Measurements from ENCODE around the gene P2RX3. TPM values are rescaled to one million over a fixed set of nuclear protein-coding genes. Genes with fewer than 3 reads are reported as not detected.

Gene P2RX3
- total and polyA plus RNA-seq, 10 of the 15 experiments (the other 5 are each of a cell fraction or from before 2014, with no cell fraction given): 0.05 to 0.12 TPM; not detected in 8

GRCh38 chr11:57417056-57417455 is 78.9 kb downstream of the P2RX3 start:
- Histone ChIP-seq H2AFZ (ENCODE audit: control insufficient read depth, low read depth, low read length) (no peak overlapping the region), H3K4me2 (ENCODE audit: control insufficient read depth, insufficient read depth) (no peak overlapping the region), H3K27ac (ENCODE audit: control insufficient read depth, insufficient read depth) (no peak overlapping the region), H4K20me1 (ENCODE audit: control insufficient read depth, insufficient read depth) (peaks cover 3% of the 10 kb centered on the region), H3K9me3 (replicated peaks; ENCODE audit: control insufficient read depth, insufficient read depth, low read length) (no peaks in the 10 kb centered on the region; the same call in 2 of the 3 replicates), H3K4me1 (ENCODE audit: control insufficient read depth, insufficient read depth, low read length) (peaks cover 22% of the 10 kb centered on the region), H3K27me3 (replicated peaks in 1 of 2; ENCODE audit: control insufficient read depth in 2 of 2, insufficient read depth in 2 of 2, low read length in 1 of 2) (no peaks in the 10 kb centered on the region), H3K9ac (ENCODE audit: control insufficient read depth, insufficient read depth, low read length) (no peak overlapping the region), H3K79me2 (ENCODE audit: control insufficient read depth, insufficient read depth, low read length) (peaks cover 53% of the 10 kb centered on the region), H3K4me3 (no peak overlapping the region), H3K36me3 (ENCODE audit: control insufficient read depth in 2 of 2, insufficient read depth in 2 of 2, low read length in 1 of 2) (peaks cover 36 to 71% of the 10 kb centered on the region in 2 experiments)
- no peak for TF ChIP-seq MLLT1 (IDR thresholded peaks at IDR 0.05)
- no peak for TF ChIP-seq RUNX3 (IDR thresholded peaks at IDR 0.05; ENCODE audit: low read length)
- peak; percentile 12; the same call in 1 of the 2 replicates for TF ChIP-seq PKNOX1 (IDR thresholded peaks at IDR 0.05)
- no peak for TF ChIP-seq BRCA1 (IDR thresholded peaks at IDR 0.05; ENCODE audit: low read depth, low read length)
- TF ChIP-seq IKZF1 (conservative IDR thresholded peaks at IDR 0.05): no peak
- DNase-seq (ENCODE audit: low read depth, low spot score) (no peak), ATAC-seq (0 out of 3 replicates have a peak, but pooled peaks have one; percentile 10), FAIRE-seq (no peak)
- SMC1A ChIA-PET (ENCODE audit: uncharacterized antibody, unreplicated experiment): interaction anchor here (1.1 kb wide), 1 partner anchor 9 kb away, joined by 3 read pairs; no protein-coding TSS in a partner anchor
- CTCF ChIA-PET: interaction anchor here (0.9 to 2.0 kb wide), 6 partner anchors 9 to 71 kb away, joined by 3 to 6 read pairs (median 3); no protein-coding TSS in a partner anchor
- POLR2A ChIA-PET: interaction anchor here (1.2 to 4.4 kb wide), 2 partner anchors 8 to 13 kb away, joined by 4 to 22 read pairs; no protein-coding TSS in a partner anchor
- intact Hi-C loops (cut with micrococcal nuclease; ENCODE audit: unreplicated experiment): no loop called here
- WGBS (ENCODE audit: insufficient coverage, insufficient replicate concordance, low lambda C conversion rate, missing lambda C conversion rate): 88% methylated on average over 4 of the region's 4 CpGs
- RAD21 ChIA-PET (ENCODE audit: unreplicated experiment): interaction anchor here (0.7 kb wide), 1 partner anchor 11 kb away, joined by 3 read pairs; no protein-coding TSS in a partner anchor
- in situ Hi-C loops (cut with MboI): no loop called here
- BruUV-seq (replicated peaks): no TSS peak
